Measurements from ENCODE around the gene UVRAG.

DNA sequence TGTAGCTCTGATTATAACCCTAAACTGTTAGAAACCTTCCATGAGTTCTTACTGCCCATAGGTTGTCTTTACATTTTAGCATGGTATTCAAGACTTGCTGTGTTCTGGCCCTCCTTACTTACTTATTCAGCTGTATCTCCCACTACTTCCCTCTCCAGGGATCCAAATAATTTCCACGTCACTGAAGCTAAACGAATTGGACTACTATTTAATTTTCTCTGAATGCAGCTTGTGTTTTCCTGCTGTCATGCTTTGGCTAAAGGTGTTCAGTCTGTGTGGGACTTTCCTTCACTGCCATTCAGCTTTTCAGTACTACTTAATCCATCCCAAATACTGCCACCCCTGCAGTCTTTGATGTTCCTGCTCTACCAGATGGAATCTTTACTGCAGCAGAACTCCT is 88.3 kb downstream of the UVRAG start:
- no peak for TF ChIP-seq POLR2A (IDR thresholded peaks at IDR 0.05; ENCODE audit: low read depth, low read length)
- no peak for TF ChIP-seq TAF1 (IDR thresholded peaks at IDR 0.05; ENCODE audit: low read depth, low read length)
- TF ChIP-seq POLR2AphosphoS5 (IDR thresholded peaks at IDR 0.05; ENCODE audit: low read depth, low read length) = no peak
- TF ChIP-seq SPI1 (IDR thresholded peaks at IDR 0.05; ENCODE audit: low read depth, low read length) = no peak

Measured in GM12891 (cell line).